GM10847 (cell line): Measurements from ENCODE around the gene TRPM3.

Source experiments
- POLR2A ChIP-seq: IDR thresholded peaks from 2 replicates; pipeline ENCODE4 v1.6.1; 2011; ENCODE audit not compliant: insufficient read length; ENCODE audit errors: extremely low read depth

TRPM3 gene

GRCh38 chr9:70910598-70910997 lies 210.8 kb downstream of the TRPM3 start:
- TF ChIP-seq POLR2A = no peak

GRCh38 chr9:70902692-70903131 lies 218.7 kb downstream of the TRPM3 start:
- no peak for TF ChIP-seq POLR2A

GRCh38 chr9:70902171-70902570 lies 219.2 kb downstream of the TRPM3 start:
- TF ChIP-seq POLR2A = no peak

- no peak for TF ChIP-seq POLR2A
These were observed 219.7 kb downstream of the TRPM3 start for GRCh38 chr9:70901746-70902145.

- TF ChIP-seq POLR2A = no peak
These were observed 220.4 kb downstream of the TRPM3 start for GRCh38 chr9:70901013-70901412.

GRCh38 chr9:70893580-70894122 lies 227.8 kb downstream of the TRPM3 start:
- no peak for TF ChIP-seq POLR2A

GRCh38 chr9:70888471-70888870 lies 232.9 kb downstream of the TRPM3 start:
- TF ChIP-seq POLR2A = no peak

GRCh38 chr9:70887826-70888225 lies 233.6 kb downstream of the TRPM3 start:
- no peak for TF ChIP-seq POLR2A

GRCh38 chr9:70883963-70884793 lies 237.2 kb downstream of the TRPM3 start:
- no peak for TF ChIP-seq POLR2A

GRCh38 chr9:70883056-70883455 lies 238.4 kb downstream of the TRPM3 start:
- TF ChIP-seq POLR2A = no peak

GRCh38 chr9:70881333-70881732 lies 240.1 kb downstream of the TRPM3 start:
- no peak for TF ChIP-seq POLR2A

- no peak for TF ChIP-seq POLR2A
These were observed 240.9 kb downstream of the TRPM3 start for GRCh38 chr9:70880535-70880934.

- no peak for TF ChIP-seq POLR2A
These were observed 242.8 kb downstream of the TRPM3 start for GRCh38 chr9:70878576-70878975.

- no peak for TF ChIP-seq POLR2A
These were observed 247.0 kb downstream of the TRPM3 start for GRCh38 chr9:70874451-70874850.

- no peak for TF ChIP-seq POLR2A
These were observed 247.9 kb downstream of the TRPM3 start for GRCh38 chr9:70873506-70873905.
